Osteoblast (primary cell): Measurements from ENCODE around the gene TMC5. TPM values are rescaled to one million over a fixed set of nuclear protein-coding genes. Genes with fewer than 3 reads are reported as not detected.

Source experiments
- DNase-seq: peaks from one replicate; pipeline ENCODE4 v3.0.0; 2011; ENCODE audit warnings: low spot score, mixed read lengths; ENCODE audit not compliant: insufficient read length; ENCODE audit errors: missing footprints
- H2AFZ ChIP-seq: 2 replicates; pipeline ENCODE4 v1.6.0; 2011; ENCODE audit warnings: mild to moderate bottlenecking, low read length
- H3K27ac ChIP-seq: 2 replicates; pipeline ENCODE4 v1.5.1; 2011; ENCODE audit warnings: mild to moderate bottlenecking, low read depth, low read length, moderate library complexity
- H3K27me3 ChIP-seq: 2 replicates; pipeline ENCODE4 v1.6.0; 2012; ENCODE audit warnings: mild to moderate bottlenecking, control low read depth, inconsistent platforms, low read length, moderate library complexity; ENCODE audit not compliant: insufficient read depth
- H3K36me3 ChIP-seq: 2 replicates; pipeline ENCODE4 v1.5.1; 2011; ENCODE audit warnings: mild to moderate bottlenecking, low read length, control low read depth, moderate library complexity; ENCODE audit not compliant: insufficient read depth
- H3K4me1 ChIP-seq: 2 replicates; pipeline ENCODE4 v1.5.1; 2011; ENCODE audit warnings: mild to moderate bottlenecking, low read length, control low read depth, moderate library complexity; ENCODE audit not compliant: insufficient read depth
- H3K4me2 ChIP-seq: 2 replicates; pipeline ENCODE4 v1.6.0; 2011; ENCODE audit warnings: mild to moderate bottlenecking, low read length; ENCODE audit not compliant: insufficient read depth
- H3K4me3 ChIP-seq: fragments of 200-600 bp; sonication (generic); 3 replicates; pipeline ENCODE4 v1.5.1; 2012; ENCODE audit warnings: mild to moderate bottlenecking, low read length, inconsistent platforms; ENCODE audit not compliant: insufficient read depth
- H3K79me2 ChIP-seq: 2 replicates; pipeline ENCODE4 v1.6.0; 2012; ENCODE audit warnings: mild to moderate bottlenecking, low read length, control low read depth, inconsistent platforms; ENCODE audit not compliant: insufficient read depth
- H3K9me3 ChIP-seq: 2 replicates; pipeline ENCODE4 v1.5.1; 2011; ENCODE audit warnings: low read depth, low read length, control low read depth
- H4K20me1 ChIP-seq: 2 replicates; pipeline ENCODE4 v1.6.0; 2012; ENCODE audit warnings: mild to moderate bottlenecking, low read length, control low read depth; ENCODE audit not compliant: insufficient read depth
- CTCF ChIP-seq: IDR thresholded peaks from 2 replicates; pipeline ENCODE4 v1.5.1; 2011; ENCODE audit warnings: mild to moderate bottlenecking, low read depth, low read length, moderate library complexity; ENCODE audit errors: extremely low read depth
- total RNA-seq: library from RNA; depleted of rRNA; stranded (reverse); fragments of >200 nt; gene quantifications from 2 replicates; pipeline ENCODE4 v1.2.3, GENCODE V29; 2012

Gene TMC5
- total RNA-seq, 1 donor, result under 0.01 TPM

- Histone ChIP-seq H3K9me3 (no peaks in the 10 kb centered on the region), H3K27me3 (no peaks in the 10 kb centered on the region), H2AFZ (no peak overlapping the region), H4K20me1 (no peaks in the 10 kb centered on the region), H3K4me3 (no peak overlapping the region), H3K4me1 (no peaks in the 10 kb centered on the region), H3K79me2 (no peaks in the 10 kb centered on the region), H3K4me2 (no peak overlapping the region), H3K36me3 (no peaks in the 10 kb centered on the region), H3K27ac (no peak overlapping the region)
- TF ChIP-seq CTCF, result no peak
- no peak for DNase-seq
Measured at GRCh38 chr16:19430345-19430744, 12.7 kb downstream of the TMC5 start.

- Histone ChIP-seq H3K79me2 (no peaks in the 10 kb centered on the region), H3K4me2 (no peak overlapping the region), H2AFZ (no peak overlapping the region), H3K4me1 (no peaks in the 10 kb centered on the region), H3K27me3 (no peaks in the 10 kb centered on the region), H4K20me1 (no peaks in the 10 kb centered on the region), H3K27ac (no peak overlapping the region), H3K4me3 (no peak overlapping the region), H3K9me3 (no peaks in the 10 kb centered on the region), H3K36me3 (no peaks in the 10 kb centered on the region)
- TF ChIP-seq CTCF, result no peak
- no peak for DNase-seq
Measured at GRCh38 chr16:19431636-19432340, 14.1 kb downstream of the TMC5 start.

DNA sequence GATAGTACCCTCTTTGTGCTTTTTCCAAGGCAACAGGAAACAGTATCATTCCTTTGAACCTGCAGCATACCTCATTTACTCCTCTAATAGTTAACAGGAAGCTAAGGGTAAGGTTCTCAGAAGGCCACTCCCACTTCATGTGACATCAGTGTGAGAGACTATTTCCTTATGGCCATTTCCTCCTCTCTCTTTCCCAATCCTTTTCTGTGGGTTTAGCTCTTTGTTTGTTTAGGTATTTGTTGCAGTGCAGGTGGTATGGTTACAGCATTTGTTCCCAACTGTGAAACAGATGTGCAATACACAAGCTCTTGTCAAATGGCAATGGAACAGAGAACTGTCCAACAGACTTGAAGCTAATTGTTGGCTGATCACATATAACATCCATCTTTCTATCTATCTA lies 14.7 kb downstream of the TMC5 start:
- H3K4me2 ChIP-seq, result no peak overlapping the region
- H3K4me3 ChIP-seq, result no peak overlapping the region
- H3K9me3 ChIP-seq, result no peaks in the 10 kb centered on the region
- H3K79me2 ChIP-seq, result no peaks in the 10 kb centered on the region
- H3K36me3 ChIP-seq, result no peaks in the 10 kb centered on the region
- H3K4me1 ChIP-seq, result no peaks in the 10 kb centered on the region
- H3K27me3 ChIP-seq, result no peaks in the 10 kb centered on the region
- no peaks in the 10 kb centered on the region for H4K20me1 ChIP-seq
- H2AFZ ChIP-seq, result no peak overlapping the region
- no peak overlapping the region for H3K27ac ChIP-seq
- no peak for DNase-seq
- no peak for TF ChIP-seq CTCF

- no peak overlapping the region for H3K4me3 ChIP-seq
- H3K27me3 ChIP-seq, result no peaks in the 10 kb centered on the region
- no peaks in the 10 kb centered on the region for H4K20me1 ChIP-seq
- H2AFZ ChIP-seq, result no peak overlapping the region
- H3K79me2 ChIP-seq, result no peaks in the 10 kb centered on the region
- no peaks in the 10 kb centered on the region for H3K9me3 ChIP-seq
- TF ChIP-seq CTCF, result no peak
- H3K36me3 ChIP-seq, result no peaks in the 10 kb centered on the region
- no peak for DNase-seq
- H3K4me1 ChIP-seq, result no peaks in the 10 kb centered on the region
- H3K4me2 ChIP-seq, result no peak overlapping the region
- no peak overlapping the region for H3K27ac ChIP-seq
Measured at GRCh38 chr16:19434584-19434983, 16.9 kb downstream of the TMC5 start.
